H1 (cell line): ENCODE results near the gene GARS1. TPM values are rescaled to one million over a fixed set of nuclear protein-coding genes. Genes with fewer than 3 reads are reported as not detected.

Source experiments
- CTCF ChIA-PET: fragments of 300-600 bp; sonication (Branson Sonifier 250); formaldehyde crosslinking; loops from one replicate; lab custom pipeline; 2021; ENCODE audit not compliant: partially characterized antibody; lab: Charles Lee
- POLR2A ChIA-PET: fragments of 300-600 bp; sonication (Branson Sonifier 250); formaldehyde crosslinking; loops from one replicate; lab custom pipeline; 2021; ENCODE audit warnings: inconsistent platforms; ENCODE audit not compliant: partially characterized antibody; lab: Charles Lee
- DNase-seq, 2 experiments: peaks; one replicate each; pipeline versions ENCODE4 v3.0.0 to v3.0.0-alpha.2; 2010 to 2022; ENCODE audit warnings: low spot score in 2 of 2, low read depth in 1 of 2, mixed read lengths in 1 of 2
- FAIRE-seq: peaks from 2 replicates; lab custom pipeline; 2011; peaks lifted over from hg19 to GRCh38; lab: Jason Lieb, UNC
- H2AFZ ChIP-seq: 2 replicates; pipeline ENCODE4 v1.8.1; 2012; ENCODE audit warnings: low read length, inconsistent platforms
- H2AK5ac ChIP-seq: 2 replicates; pipeline ENCODE4 v1.6.1; 2013; ENCODE audit warnings: low read depth, low read length
- H2BK120ac ChIP-seq: replicated peaks from 2 replicates; pipeline ENCODE3; 2013; ENCODE audit warnings: low read depth, low read length, inconsistent platforms
- H2BK12ac ChIP-seq: 2 replicates; pipeline ENCODE4 v1.6.1; 2013; ENCODE audit warnings: low read depth, low read length
- H2BK15ac ChIP-seq: 2 replicates; pipeline ENCODE4 v1.6.1; 2013; ENCODE audit warnings: low read length
- H2BK20ac ChIP-seq: 2 replicates; pipeline ENCODE4 v1.6.1; 2013; ENCODE audit warnings: low read length
- H2BK5ac ChIP-seq: 2 replicates; pipeline ENCODE4 v1.6.1; 2013; ENCODE audit warnings: low read depth, low read length
- H3K14ac ChIP-seq: 2 replicates; pipeline ENCODE4 v1.6.1; 2013; ENCODE audit warnings: inconsistent platforms; ENCODE audit not compliant: insufficient read length
- H3K18ac ChIP-seq: 2 replicates; pipeline ENCODE4 v1.6.1; 2013; ENCODE audit warnings: low read length; ENCODE audit errors: extremely low read depth
- H3K23ac ChIP-seq: 2 replicates; pipeline ENCODE4 v1.6.1; 2013; ENCODE audit warnings: inconsistent platforms; ENCODE audit not compliant: insufficient read length
- H3K23me2 ChIP-seq: 2 replicates; pipeline ENCODE4 v1.6.1; 2013; ENCODE audit warnings: low read depth, low read length
- H3K27ac ChIP-seq: 2 replicates; pipeline ENCODE4 v1.6.1; 2011; ENCODE audit warnings: low read depth, low read length, inconsistent platforms
- H3K27me3 ChIP-seq, 4 experiments: replicated peaks in 1 of 4; 1 replicate in 1 of 4; 2 replicates in 3 of 4; pipeline versions ENCODE4 v1.6.1 to v1.8.1; 2011 to 2013; ENCODE audit warnings: low read length in 3 of 4, mild to moderate bottlenecking in 3 of 4, inconsistent platforms in 2 of 4, mixed read lengths in 2 of 4, moderate library complexity in 1 of 4; ENCODE audit not compliant: control insufficient read depth in 3 of 4, insufficient read depth in 3 of 4; ENCODE audit errors: extremely low read depth in 1 of 4
- H3K36me3 ChIP-seq, 4 experiments: 2 replicates each; pipeline versions ENCODE4 v1.6.1 to v1.8.1; 2011 to 2013; ENCODE audit warnings: mild to moderate bottlenecking in 4 of 4, low read length in 3 of 4, moderate library complexity in 2 of 4, control low read depth in 1 of 4, inconsistent platforms in 1 of 4; ENCODE audit not compliant: insufficient read depth in 4 of 4, control insufficient read depth in 2 of 4
- H3K4ac ChIP-seq: replicated peaks from 2 replicates; pipeline ENCODE3; 2013; ENCODE audit warnings: low read length, low read depth, mixed read lengths, inconsistent platforms; ENCODE audit not compliant: insufficient read length
- H3K4me1 ChIP-seq, 4 experiments: replicated peaks in 1 of 4; 1 replicate in 1 of 4; 2 replicates in 3 of 4; pipeline versions ENCODE4 v1.6.1 to v1.8.1; 2011 to 2013; ENCODE audit warnings: low read length in 3 of 4, inconsistent platforms in 2 of 4, mixed read lengths in 1 of 4; ENCODE audit not compliant: insufficient read depth in 4 of 4, control insufficient read depth in 3 of 4
- H3K4me2 ChIP-seq, 2 experiments: 2 replicates each; pipeline versions ENCODE4 v1.6.1 to v1.8.1; 2011 to 2013; ENCODE audit warnings: low read depth in 2 of 2, low read length in 2 of 2, control low read depth in 1 of 2, inconsistent platforms in 1 of 2, mild to moderate bottlenecking in 1 of 2; ENCODE audit not compliant: insufficient read depth in 1 of 2
- H3K4me3 ChIP-seq, 4 experiments: fragments of 200-600, 300-600 bp in 1 of 4; sonication (generic), shearing (Covaris generic), sonication (Bioruptor Twin) in 1 of 4; 2 replicates each; pipeline versions ENCODE4 v1.5.1 to v1.8.1; 2011 to 2016; ENCODE audit warnings: low read length in 4 of 4, low read depth in 3 of 4, control low read depth in 2 of 4, inconsistent platforms in 2 of 4, mild to moderate bottlenecking in 2 of 4, mixed read lengths in 1 of 4, moderate library complexity in 1 of 4; ENCODE audit not compliant: insufficient read depth in 2 of 4; ENCODE audit errors: extremely low read depth in 1 of 4
- H3K56ac ChIP-seq: replicated peaks from 2 replicates; pipeline ENCODE3; 2013; ENCODE audit warnings: low read depth, mild to moderate bottlenecking, mixed read lengths, low read length, inconsistent platforms; ENCODE audit not compliant: insufficient read length
- H3K79me1 ChIP-seq: 2 replicates; pipeline ENCODE4 v1.6.1; 2013; ENCODE audit warnings: low read depth, low read length, control low read depth
- H3K79me2 ChIP-seq, 2 experiments: 2 replicates each; pipeline versions ENCODE4 v1.6.1 to v1.8.1; 2012 to 2013; ENCODE audit warnings: low read length in 2 of 2, mild to moderate bottlenecking in 2 of 2, inconsistent platforms in 1 of 2; ENCODE audit not compliant: insufficient read depth in 2 of 2, control insufficient read depth in 1 of 2
- H3K9ac ChIP-seq, 4 experiments: replicated peaks in 1 of 4; 1 replicate in 1 of 4; 2 replicates in 3 of 4; pipeline versions ENCODE4 v1.6.1 to v1.8.1; 2011 to 2013; ENCODE audit warnings: low read depth in 3 of 4, low read length in 3 of 4, control low read depth in 2 of 4, mild to moderate bottlenecking in 2 of 4, moderate library complexity in 2 of 4, inconsistent platforms in 1 of 4; ENCODE audit errors: extremely low read depth in 1 of 4
- H3K9me3 ChIP-seq, 2 experiments: 2 replicates each; pipeline versions ENCODE4 v1.6.1 to v1.8.1; 2012 to 2013; ENCODE audit warnings: mild to moderate bottlenecking in 2 of 2, moderate library complexity in 2 of 2, control low read depth in 1 of 2, inconsistent platforms in 1 of 2, low read depth in 1 of 2, low read length in 1 of 2, mixed read lengths in 1 of 2; ENCODE audit not compliant: insufficient read depth in 2 of 2
- H4K20me1 ChIP-seq, 2 experiments: replicated peaks in 1 of 2; 2 replicates each; pipeline versions ENCODE3 to v1.8.1; 2011 to 2013; ENCODE audit warnings: inconsistent platforms in 2 of 2, low read length in 2 of 2, mild to moderate bottlenecking in 1 of 2; ENCODE audit not compliant: insufficient read depth in 2 of 2, control insufficient read depth in 1 of 2
- H4K5ac ChIP-seq: 2 replicates; pipeline ENCODE4 v1.6.1; 2013; ENCODE audit warnings: low read length, low read depth, mixed read lengths, inconsistent platforms; ENCODE audit not compliant: insufficient read length
- H4K8ac ChIP-seq: 2 replicates; pipeline ENCODE4 v1.8.0; 2013; ENCODE audit warnings: mild to moderate bottlenecking, moderate library complexity, low read length, inconsistent platforms; ENCODE audit not compliant: insufficient read depth; ENCODE audit errors: extremely low read depth
- H4K91ac ChIP-seq: replicated peaks from 2 replicates; pipeline ENCODE3; 2013; ENCODE audit warnings: low read length, mixed read lengths, inconsistent platforms; ENCODE audit not compliant: insufficient read length
- BRCA1 ChIP-seq: IDR thresholded peaks from 2 replicates; pipeline ENCODE4 v1.6.1; 2012; ENCODE audit warnings: low read depth, low read length, improper control_type of control experiment
- CBX8 ChIP-seq: fragments of 300-800, 300-1000 bp; sonication (generic); IDR thresholded peaks from 2 replicates; pipeline ENCODE4 v1.7.1; 2016; ENCODE audit warnings: low read depth, low read length, borderline replicate concordance
- CEBPB ChIP-seq: IDR thresholded peaks from 2 replicates; pipeline ENCODE4 v1.6.1; 2012; ENCODE audit warnings: low read depth, low read length
- EP300 ChIP-seq, 2 experiments: IDR thresholded peaks; 1 replicate in 1 of 2; 2 replicates in 1 of 2; pipeline ENCODE4 v1.6.1; 2011 to 2012; ENCODE audit warnings: low read depth in 2 of 2, low read length in 2 of 2, mild to moderate bottlenecking in 2 of 2, borderline replicate concordance in 1 of 2, inconsistent platforms in 1 of 2, moderate library complexity in 1 of 2
- HDAC2 ChIP-seq, 2 experiments: fragments of 300-600 bp in 1 of 2; sonication (generic) in 1 of 2; IDR thresholded peaks; 2 replicates each; pipeline ENCODE4 v1.6.1; 2011 to 2012; ENCODE audit warnings: low read depth in 2 of 2, low read length in 2 of 2, mild to moderate bottlenecking in 2 of 2, moderate library complexity in 2 of 2, borderline replicate concordance in 1 of 2, inconsistent platforms in 1 of 2
- KDM4A ChIP-seq: IDR thresholded peaks from one replicate; pipeline ENCODE4 v1.7.1; 2012; ENCODE audit warnings: low read depth, mild to moderate bottlenecking, moderate library complexity, low read length, inconsistent platforms; ENCODE audit not compliant: severe bottlenecking
- PHF8 ChIP-seq: fragments of 200-600 bp; sonication (generic); conservative IDR thresholded peaks from 2 replicates; pipeline ENCODE4 v1.7.1; 2012; ENCODE audit warnings: low read depth, mild to moderate bottlenecking, inconsistent platforms, low read length, moderate library complexity
- TCF12 ChIP-seq: IDR thresholded peaks from 2 replicates; pipeline ENCODE4 v1.6.1; 2011; ENCODE audit warnings: low read depth, mild to moderate bottlenecking, low read length
- WGBS, 2 experiments: shearing (Covaris generic) in 1 of 2; methylation state at CpG; one replicate each; pipeline versions ENCODE4 v1.1.6 to v1.1.7; 2013 to 2015; ENCODE audit warnings: low lambda C conversion rate in 2 of 2, mixed read lengths in 2 of 2, inconsistent platforms in 1 of 2, low coverage in 1 of 2, missing lambda C conversion rate in 1 of 2; ENCODE audit not compliant: insufficient replicate concordance in 2 of 2, insufficient coverage in 1 of 2, insufficient read length in 1 of 2; ENCODE audit errors: extremely low coverage in 1 of 2, missing lambda C conversion rate in 1 of 2; 5-methylcytosine and 5-hydroxymethylcytosine counted together
- polyA plus RNA-seq, 7 experiments: library from polyadenylated mRNA; depleted of rRNA in 3 of 7; stranded (reverse) in 5 of 7; unstranded in 2 of 7; fragments of >200 nt in 5 of 7; fragments of 200-250 nt in 2 of 7; gene quantifications; 1 replicate in 5 of 7; 2 replicates in 1 of 7; 4 replicates in 1 of 7; pipeline versions ENCODE4 v1.2.1 to v1.2.3, GENCODE V29; 2011 to 2013; ENCODE audit warnings: missing spikeins in 2 of 7, mixed read lengths in 2 of 7
- total RNA-seq: library from RNA; stranded (reverse); fragmentation: NEBNext Ultra II Directional; extraction: Animal tissue kit (Norgen Biotek cat#: 25700); gene quantifications from 2 replicates; pipeline ENCODE4 v1.2.1, GENCODE V29; 2021
- TF ChIP-seq, protein P1 (sequence below): IDR thresholded peaks from 2 replicates; pipeline ENCODE4 v1.6.1; 2012; ENCODE audit warnings: inconsistent platforms
- TF ChIP-seq, protein P2 (sequence below): IDR thresholded peaks from 2 replicates; pipeline ENCODE4 v1.6.1; 2012; ENCODE audit warnings: inconsistent platforms

The GARS1 gene
- total and polyA plus RNA-seq, 2 of the 8 experiments (the other 6 are each of a cell fraction or from before 2014, with no cell fraction given) = 270 to 476 TPM

DNA sequence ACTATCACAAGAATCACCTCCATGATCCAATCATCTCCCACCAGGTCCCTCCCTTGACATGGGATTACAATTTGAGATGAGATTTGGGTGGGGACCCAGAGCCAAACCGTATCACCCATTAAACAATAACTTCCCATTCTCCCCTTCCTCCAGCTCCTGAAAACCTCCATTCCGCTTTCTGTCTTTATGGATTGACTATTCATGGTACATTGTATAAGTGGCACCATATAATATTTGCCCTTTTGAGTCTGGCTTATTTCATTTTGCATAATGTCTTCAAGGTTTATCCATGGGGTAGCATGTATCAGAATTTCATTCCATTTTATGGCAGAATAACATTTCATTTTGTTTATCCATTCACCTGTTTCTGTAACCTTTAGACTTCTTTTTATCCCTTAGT lies 39.2 kb upstream of the GARS1 start:
- H2AFZ ChIP-seq = no peak overlapping the region
- H3K4me1 ChIP-seq = peaks cover 0 to 4% (median 3%) of the 10 kb centered on the region in 4 experiments; a peak in 4 of 7 replicates
- FAIRE-seq = no peak
- H2BK15ac ChIP-seq = no peak overlapping the region
- H2BK120ac ChIP-seq = no peak overlapping the region
- H3K23ac ChIP-seq = no peak overlapping the region
- H3K9me3 ChIP-seq = no peaks in the 10 kb centered on the region
- H3K9ac ChIP-seq = no peak overlapping the region
- H2BK20ac ChIP-seq = no peak overlapping the region
- H4K5ac ChIP-seq = no peak overlapping the region
- no peak overlapping the region for H3K27ac ChIP-seq
- TF ChIP-seq, protein P1, sequence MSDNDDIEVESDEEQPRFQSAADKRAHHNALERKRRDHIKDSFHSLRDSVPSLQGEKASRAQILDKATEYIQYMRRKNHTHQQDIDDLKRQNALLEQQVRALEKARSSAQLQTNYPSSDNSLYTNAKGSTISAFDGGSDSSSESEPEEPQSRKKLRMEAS = no peak
- TF ChIP-seq BRCA1 (no peak), CBX8 (no peak), CEBPB (no peak), TCF12 (no peak), KDM4A (no peak), PHF8 (no peak), EP300 (IDR thresholded peaks at IDR 0.05; ENCODE audit: borderline replicate concordance in 1 of 2, low read depth in 2 of 2, low read length in 2 of 2) (no peak), HDAC2 (IDR thresholded peaks at IDR 0.05; ENCODE audit: borderline replicate concordance in 1 of 2, low read depth in 2 of 2, low read length in 2 of 2) (no peak)
- TF ChIP-seq, protein P2, sequence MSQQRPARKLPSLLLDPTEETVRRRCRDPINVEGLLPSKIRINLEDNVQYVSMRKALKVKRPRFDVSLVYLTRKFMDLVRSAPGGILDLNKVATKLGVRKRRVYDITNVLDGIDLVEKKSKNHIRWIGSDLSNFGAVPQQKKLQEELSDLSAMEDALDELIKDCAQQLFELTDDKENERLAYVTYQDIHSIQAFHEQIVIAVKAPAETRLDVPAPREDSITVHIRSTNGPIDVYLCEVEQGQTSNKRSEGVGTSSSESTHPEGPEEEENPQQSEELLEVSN = no peak
- no peak overlapping the region for H3K4me2 ChIP-seq
- no peak overlapping the region for H4K91ac ChIP-seq
- POLR2A ChIA-PET = interaction anchor here (1.5 kb wide), 1 partner anchor 39 kb away, joined by 4 read pairs; no protein-coding TSS in a partner anchor
- H2AK5ac ChIP-seq = no peak overlapping the region
- no peak overlapping the region for H3K14ac ChIP-seq
- 100% methylated on average over 2 of the region's 2 CpGs; no CpG with 5 or more reads in 1 of the 2 experiments for WGBS, 2 experiments
- no peak overlapping the region for H2BK5ac ChIP-seq
- no peak overlapping the region for H3K4me3 ChIP-seq
- no peaks in the 10 kb centered on the region for H3K36me3 ChIP-seq
- no peaks in the 10 kb centered on the region for H3K79me2 ChIP-seq
- DNase-seq = no peak
- H3K23me2 ChIP-seq = no peaks in the 10 kb centered on the region
- H3K27me3 ChIP-seq = no peaks in the 10 kb centered on the region
- no peak overlapping the region for H3K18ac ChIP-seq
- H2BK12ac ChIP-seq = no peak overlapping the region
- H4K8ac ChIP-seq = no peak overlapping the region
- H3K56ac ChIP-seq = no peak overlapping the region
- H4K20me1 ChIP-seq = no peaks in the 10 kb centered on the region
- H3K4ac ChIP-seq = no peak overlapping the region
- no peaks in the 10 kb centered on the region for H3K79me1 ChIP-seq
- CTCF ChIA-PET = interaction anchor here (0.5 to 1.6 kb wide), 2 partner anchors 45 to 206 kb away, joined by 5 to 6 read pairs; no protein-coding TSS in a partner anchor
